PC-9 (cell line): Measurements from ENCODE around the gene MPIG6B. TPM values are rescaled to one million over a fixed set of nuclear protein-coding genes. Genes with fewer than 3 reads are reported as not detected.

ENCODE experiments used
- BruUV-seq: library from RNA; stranded (reverse); fragments of 400-500 nt; replicated peaks from 2 replicates; lab custom pipeline; 2021; lab: Mats Ljungman, UMichigan
- CTCF ChIA-PET: fragments of 300-600 bp; sonication (Branson Sonifier 250); formaldehyde crosslinking; loops from one replicate; lab custom pipeline; 2022; ENCODE audit warnings: antibody characterized with exemption; lab: Charles Lee
- POLR2A ChIA-PET: fragments of 300-600 bp; sonication (Branson Sonifier 250); formaldehyde crosslinking; loops from one replicate; lab custom pipeline; 2022; ENCODE audit warnings: antibody characterized with exemption; ENCODE audit not compliant: unreplicated experiment; lab: Charles Lee
- DNase-seq, 2 experiments: peaks; one replicate each; pipeline versions ENCODE4 v3.0.0 to v3.0.0-alpha.2; 2015 to 2022; ENCODE audit warnings: mixed read lengths in 1 of 2
- H2AFZ ChIP-seq: fragments of 200-600 bp; sonication (generic); 2 replicates; pipeline ENCODE4 v1.8.1; 2017; ENCODE audit warnings: antibody characterized with exemption
- H3F3A ChIP-seq: fragments of 200-600 bp; sonication (generic); 2 replicates; pipeline ENCODE4 v1.8.1; 2017; ENCODE audit warnings: antibody characterized with exemption, mild to moderate bottlenecking, low read depth; ENCODE audit not compliant: insufficient read depth
- H3K27ac ChIP-seq: fragments of 200-600 bp; sonication (generic); 2 replicates; pipeline ENCODE4 v1.6.1; 2016; ENCODE audit warnings: mixed run types
- H3K27me3 ChIP-seq: fragments of 200-600 bp; sonication (generic); 2 replicates; pipeline ENCODE4 v1.6.1; 2016; ENCODE audit warnings: low read depth, mixed run types; ENCODE audit not compliant: insufficient read depth
- H3K36me3 ChIP-seq: fragments of 200-600 bp; sonication (generic); 2 replicates; pipeline ENCODE4 v1.6.1; 2016; ENCODE audit warnings: low read depth, mixed run types
- H3K4me1 ChIP-seq: fragments of 200-600 bp; sonication (generic); replicated peaks from 2 replicates; pipeline ENCODE4 v1.6.1; 2016; ENCODE audit warnings: mixed run types; ENCODE audit not compliant: insufficient read depth
- H3K4me2 ChIP-seq: fragments of 200-600 bp; sonication (generic); 2 replicates; pipeline ENCODE4 v1.6.1; 2017; ENCODE audit warnings: mixed run types
- H3K4me3 ChIP-seq: fragments of 200-600 bp; sonication (generic); 2 replicates; pipeline ENCODE4 v1.6.1; 2016; ENCODE audit warnings: mixed run types
- H3K79me2 ChIP-seq: fragments of 200-600 bp; sonication (generic); 2 replicates; pipeline ENCODE4 v1.6.1; 2017; ENCODE audit warnings: low read depth, mixed run types
- H3K9me2 ChIP-seq: fragments of 200-600 bp; sonication (generic); 2 replicates; pipeline ENCODE4 v1.8.1; 2017; ENCODE audit warnings: mild to moderate bottlenecking; ENCODE audit not compliant: insufficient read depth
- H3K9me3 ChIP-seq: fragments of 200-600 bp; sonication (generic); 2 replicates; pipeline ENCODE4 v1.8.1; 2016; ENCODE audit warnings: low read depth; ENCODE audit not compliant: insufficient read depth
- H4K20me1 ChIP-seq: fragments of 200-600 bp; sonication (generic); 2 replicates; pipeline ENCODE4 v1.8.1; 2017; ENCODE audit not compliant: insufficient read depth
- CTCF ChIP-seq: fragments of 200-600 bp; sonication (generic); conservative IDR thresholded peaks from 2 replicates; pipeline ENCODE4 v1.6.1; 2017; ENCODE audit warnings: mixed run types, antibody characterized with exemption, mild to moderate bottlenecking, moderate library complexity
- EZH2 ChIP-seq: fragments of 200-600 bp; sonication (generic); IDR thresholded peaks from 2 replicates; pipeline ENCODE4 v1.8.0; 2017; ENCODE audit warnings: antibody characterized with exemption, low read depth
- intact Hi-C: fragments of 100-400 bp; cut with micrococcal nuclease; formaldehyde crosslinking; loops from one replicate; pipeline ENCODE4 v1.10.0; 2022; ENCODE audit not compliant: unreplicated experiment
- total RNA-seq: library from RNA; stranded (reverse); gene quantifications from 2 replicates; pipeline ENCODE4 v1.2.3, GENCODE V29; 2021

MPIG6B gene
- total RNA-seq, 1 experiment from 2014 or later: 0.59 TPM

- H3K9me2 ChIP-seq: no peaks in the 10 kb centered on the region
- H3F3A ChIP-seq: peaks cover 34% of the 10 kb centered on the region; the same call in 1 of the 2 replicates
- ChIA-PET CTCF (no interaction called here), POLR2A (interaction anchor here (0.5 to 1.1 kb wide), 2 partner anchors 20 to 120 kb away, joined by 4 to 6 read pairs; no protein-coding TSS in a partner anchor)
- H3K36me3 ChIP-seq: no peaks in the 10 kb centered on the region
- intact Hi-C loops: no loop called here
- TF ChIP-seq EZH2: no peak
- no peak for TF ChIP-seq CTCF
- H3K27ac ChIP-seq: no peak overlapping the region
- no peak overlapping the region for H3K4me2 ChIP-seq
- no peaks in the 10 kb centered on the region for H3K79me2 ChIP-seq
- no peaks in the 10 kb centered on the region for H3K9me3 ChIP-seq
- no TSS peak for BruUV-seq
- H3K27me3 ChIP-seq: no peaks in the 10 kb centered on the region
- peaks cover 26% of the 10 kb centered on the region for H3K4me1 ChIP-seq
- no peak overlapping the region for H2AFZ ChIP-seq
- no peak overlapping the region for H3K4me3 ChIP-seq
- H4K20me1 ChIP-seq: no peaks in the 10 kb centered on the region
- no peak for DNase-seq
These were observed 963 bp downstream of the MPIG6B start for GRCh38 chr6:31723980-31724691.

GRCh38 chr6:31725502-31726350, 2.6 kb downstream of the MPIG6B start:
- H3K9me2 ChIP-seq: no peaks in the 10 kb centered on the region
- intact Hi-C loops: no loop called here
- H4K20me1 ChIP-seq: peaks cover 6% of the 10 kb centered on the region
- no peak overlapping the region for H2AFZ ChIP-seq
- H3K36me3 ChIP-seq: 0 out of 2 replicates have a peak, but pooled peaks cover 4% of the 10 kb centered on the region
- no peak overlapping the region for H3K4me2 ChIP-seq
- BruUV-seq: no TSS peak
- ChIA-PET POLR2A (interaction anchor here (0.6 to 1.1 kb wide), 2 partner anchors 10 to 18 kb away, joined by 3 to 6 read pairs; partner anchors contain the start of gene CLIC1), CTCF (no interaction called here)
- no peak overlapping the region for H3K27ac ChIP-seq
- H3K9me3 ChIP-seq: no peaks in the 10 kb centered on the region
- no peak for DNase-seq
- H3K79me2 ChIP-seq: no peaks in the 10 kb centered on the region
- H3K4me3 ChIP-seq: no peak overlapping the region
- H3K4me1 ChIP-seq: peaks cover 10% of the 10 kb centered on the region
- no peaks in the 10 kb centered on the region for H3K27me3 ChIP-seq
- peaks cover 31% of the 10 kb centered on the region for H3F3A ChIP-seq
- TF ChIP-seq CTCF (no peak), EZH2 (no peak)

GRCh38 chr6:31727034-31727716, 4.0 kb downstream of the MPIG6B start:
- ChIA-PET CTCF (no interaction called here), POLR2A (interaction anchor here (0.6 kb wide), 1 partner anchor 44 kb away, joined by 4 read pairs; no protein-coding TSS in a partner anchor)
- no TSS peak for BruUV-seq

More at GRCh38 chr6:31727034-31727716, 4.0 kb downstream of the MPIG6B start:
- H3K9me2 ChIP-seq: no peaks in the 10 kb centered on the region
- H4K20me1 ChIP-seq: peaks cover 8% of the 10 kb centered on the region
- no peak overlapping the region for H3K4me2 ChIP-seq
- no peaks in the 10 kb centered on the region for H3K9me3 ChIP-seq
- H3K27me3 ChIP-seq: no peaks in the 10 kb centered on the region
- peaks cover 40% of the 10 kb centered on the region for H3F3A ChIP-seq
- intact Hi-C loops: no loop called here
- H3K36me3 ChIP-seq: peaks cover 16% of the 10 kb centered on the region
- no peak for TF ChIP-seq CTCF
- no peak for TF ChIP-seq EZH2
- H3K79me2 ChIP-seq: peaks cover 4% of the 10 kb centered on the region; the same call in 1 of the 2 replicates
- H3K27ac ChIP-seq: no peak overlapping the region
- H3K4me1 ChIP-seq: peaks cover 4% of the 10 kb centered on the region
- no peak overlapping the region for H3K4me3 ChIP-seq
- no peak overlapping the region for H2AFZ ChIP-seq
- no peak for DNase-seq
